Fibroblast of lung (primary cell): Measurements from ENCODE around the gene RIPK1.

Experiments
- EZH2 ChIP-seq: IDR thresholded peaks from 2 replicates; pipeline ENCODE4 v1.5.1; 2012; ENCODE audit warnings: low read length, control low read depth, mild to moderate bottlenecking; ENCODE audit errors: missing control alignments
- TF ChIP-seq, protein P1 (sequence below), 2 donors: IDR thresholded peaks in 1 of 2; conservative IDR thresholded peaks in 1 of 2; 1 replicate in 1 of 2; 2 replicates in 1 of 2; pipeline ENCODE4 v1.5.1; 2011 to 2012; ENCODE audit warnings: low read length in 2 of 2, control low read depth in 1 of 2, inconsistent platforms in 1 of 2, low read depth in 1 of 2, mild to moderate bottlenecking in 1 of 2

DNA sequence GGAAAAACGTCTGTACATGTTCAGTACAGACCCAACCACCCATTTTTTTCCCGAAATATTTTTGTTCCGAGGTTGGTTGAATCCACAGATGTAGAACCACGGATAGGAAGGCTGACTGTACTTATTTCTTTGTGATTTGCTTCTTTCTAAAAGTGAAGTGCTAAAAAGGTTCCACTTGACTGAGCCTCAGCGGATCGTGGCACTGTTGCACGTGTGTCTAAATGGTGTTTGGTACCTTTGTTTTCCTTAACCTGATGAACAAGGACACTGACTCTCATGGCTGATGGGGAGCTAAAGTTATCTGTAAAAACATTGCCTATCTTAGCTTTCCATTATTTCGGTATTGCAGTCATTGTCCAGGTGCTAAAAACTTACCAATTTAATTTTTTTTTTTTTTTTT, 56.4 kb downstream of the RIPK1 start:
- TF ChIP-seq, protein P1, sequence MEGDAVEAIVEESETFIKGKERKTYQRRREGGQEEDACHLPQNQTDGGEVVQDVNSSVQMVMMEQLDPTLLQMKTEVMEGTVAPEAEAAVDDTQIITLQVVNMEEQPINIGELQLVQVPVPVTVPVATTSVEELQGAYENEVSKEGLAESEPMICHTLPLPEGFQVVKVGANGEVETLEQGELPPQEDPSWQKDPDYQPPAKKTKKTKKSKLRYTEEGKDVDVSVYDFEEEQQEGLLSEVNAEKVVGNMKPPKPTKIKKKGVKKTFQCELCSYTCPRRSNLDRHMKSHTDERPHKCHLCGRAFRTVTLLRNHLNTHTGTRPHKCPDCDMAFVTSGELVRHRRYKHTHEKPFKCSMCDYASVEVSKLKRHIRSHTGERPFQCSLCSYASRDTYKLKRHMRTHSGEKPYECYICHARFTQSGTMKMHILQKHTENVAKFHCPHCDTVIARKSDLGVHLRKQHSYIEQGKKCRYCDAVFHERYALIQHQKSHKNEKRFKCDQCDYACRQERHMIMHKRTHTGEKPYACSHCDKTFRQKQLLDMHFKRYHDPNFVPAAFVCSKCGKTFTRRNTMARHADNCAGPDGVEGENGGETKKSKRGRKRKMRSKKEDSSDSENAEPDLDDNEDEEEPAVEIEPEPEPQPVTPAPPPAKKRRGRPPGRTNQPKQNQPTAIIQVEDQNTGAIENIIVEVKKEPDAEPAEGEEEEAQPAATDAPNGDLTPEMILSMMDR (conservative IDR thresholded peaks at IDR 0.05 in 1 of 2, IDR thresholded peaks at IDR 0.05 in 1 of 2; ENCODE audit: low read depth in 1 of 2, low read length in 2 of 2): no peak
- no peak for TF ChIP-seq EZH2
